Dermis blood vessel endothelial cell (primary cell): ENCODE results near the gene LAMA3. TPM values are rescaled to one million over a fixed set of nuclear protein-coding genes. Genes with fewer than 3 reads are reported as not detected.
"Not testable (repeated sequence)": the region's sequence is repeated elsewhere in the genome, so short reads cannot be mapped to it uniquely, and the experiment has no call there.

ENCODE experiments used
- DNase-seq: peaks from one replicate; pipeline ENCODE4 v3.0.0; 2010
- total RNA-seq: library from RNA; depleted of rRNA; stranded (reverse); fragments of >200 nt; gene quantifications from 2 replicates; pipeline ENCODE4 v1.2.3, GENCODE V29; 2014

The LAMA3 gene
- total RNA-seq, 1 donor from 2014 or later = 14.1 TPM

GRCh38 chr18:23732439-23732838 lies 43.2 kb downstream of the LAMA3 start:
- DNase-seq = no peak

- not testable (repeated sequence) for DNase-seq
These were observed 44.0 kb downstream of the LAMA3 start for GRCh38 chr18:23733265-23733664.

GRCh38 chr18:23733895-23734294 lies 44.6 kb downstream of the LAMA3 start:
- no peak for DNase-seq

- peak; percentile 26 for DNase-seq
These were observed 45.8 kb downstream of the LAMA3 start for GRCh38 chr18:23735021-23735464.

GRCh38 chr18:23737578-23737977 lies 48.3 kb downstream of the LAMA3 start:
- DNase-seq = no peak

GRCh38 chr18:23738151-23738550 lies 48.9 kb downstream of the LAMA3 start:
- no peak for DNase-seq

- DNase-seq = no peak
These were observed 49.3 kb downstream of the LAMA3 start for GRCh38 chr18:23738575-23738974.

GRCh38 chr18:23740105-23740830 lies 51.0 kb downstream of the LAMA3 start:
- DNase-seq = no peak

GRCh38 chr18:23741967-23742366 lies 52.7 kb downstream of the LAMA3 start:
- not testable (repeated sequence) for DNase-seq

- no peak for DNase-seq
These were observed 54.6 kb downstream of the LAMA3 start for GRCh38 chr18:23743733-23744333.

- no peak for DNase-seq
These were observed 56.1 kb downstream of the LAMA3 start for GRCh38 chr18:23745366-23745765.

GRCh38 chr18:23746851-23747250 lies 57.6 kb downstream of the LAMA3 start:
- no peak for DNase-seq

GRCh38 chr18:23752363-23752762 lies 63.1 kb downstream of the LAMA3 start:
- no peak for DNase-seq

- DNase-seq = peak; percentile 11
These were observed 63.5 kb downstream of the LAMA3 start for GRCh38 chr18:23752796-23753195.

- DNase-seq = no peak
These were observed 67.6 kb downstream of the LAMA3 start for GRCh38 chr18:23756590-23757436.

- DNase-seq = no peak
These were observed 68.1 kb downstream of the LAMA3 start for GRCh38 chr18:23757437-23757733.

GRCh38 chr18:23758281-23758680 lies 69.0 kb downstream of the LAMA3 start:
- DNase-seq = no peak

GRCh38 chr18:23761941-23762340 lies 72.7 kb downstream of the LAMA3 start:
- no peak for DNase-seq

- no peak for DNase-seq
These were observed 74.1 kb downstream of the LAMA3 start for GRCh38 chr18:23763343-23763742.

- no peak for DNase-seq
These were observed 76.7 kb downstream of the LAMA3 start for GRCh38 chr18:23765931-23766330.

GRCh38 chr18:23772327-23773024 lies 83.2 kb downstream of the LAMA3 start:
- DNase-seq = no peak

- DNase-seq = no peak
These were observed 87.1 kb downstream of the LAMA3 start for GRCh38 chr18:23776306-23776705.

GRCh38 chr18:23778828-23779227 lies 89.6 kb downstream of the LAMA3 start:
- no peak for DNase-seq
